ENCODE data around the gene CTNNA3.

GRCh38 chr10:66552331-66552730 lies 1143.7 kb downstream of the CTNNA3 start:
- TF ChIP-seq CTCF (IDR thresholded peaks at IDR 0.05; ENCODE audit: insufficient read depth, low read length, poor library complexity, severe bottlenecking) (no peak), EZH2phosphoT487 (conservative IDR thresholded peaks at IDR 0.05; ENCODE audit: low read length) (no peak)
